RWPE2 (cell line): Measurements from ENCODE around the gene REELD1.

Experiments used
- ATAC-seq: fragments of 200-7000 bp; cut with Tn5 transposase; 3 replicates; pipeline ENCODE4 v1.9.1; 2021; ENCODE audit warnings: low read depth
- DNase-seq: peaks from one replicate; pipeline ENCODE4 v3.0.0-alpha.2; 2020; ENCODE audit warnings: low spot score
- H3K27ac ChIP-seq: fragments of 450-650 bp; 2 replicates; pipeline ENCODE4 v1.5.1; 2017; ENCODE audit warnings: mild to moderate bottlenecking; ENCODE audit not compliant: poor library complexity, severe bottlenecking
- H3K27me3 ChIP-seq: fragments of 250-450 bp; sonication (Bioruptor Pico); 2 replicates; pipeline ENCODE4 v1.5.1; 2021; ENCODE audit warnings: mild to moderate bottlenecking, moderate library complexity; ENCODE audit not compliant: insufficient read depth, poor library complexity, severe bottlenecking
- H3K36me3 ChIP-seq: fragments of 250-450 bp; sonication (Bioruptor Pico); 2 replicates; pipeline ENCODE4 v1.5.1; 2020; ENCODE audit warnings: low read depth, mild to moderate bottlenecking, moderate library complexity
- H3K4me1 ChIP-seq: fragments of 250-450 bp; sonication (Bioruptor Pico); 2 replicates; pipeline ENCODE4 v1.5.1; 2021; ENCODE audit warnings: mild to moderate bottlenecking, moderate library complexity; ENCODE audit not compliant: insufficient read depth, poor library complexity, severe bottlenecking
- H3K4me3 ChIP-seq: fragments of 250-450 bp; sonication (Bioruptor Pico); 2 replicates; pipeline ENCODE4 v1.5.1; 2021; ENCODE audit warnings: mild to moderate bottlenecking, moderate library complexity; ENCODE audit not compliant: severe bottlenecking
- H3K9me3 ChIP-seq: fragments of 250-450 bp; sonication (Bioruptor Pico); 2 replicates; pipeline ENCODE4 v1.5.1; 2021; ENCODE audit warnings: mild to moderate bottlenecking, moderate library complexity; ENCODE audit not compliant: severe bottlenecking
- TF ChIP-seq, protein P1 (sequence below): fragments of 450-650 bp; IDR thresholded peaks from one replicate; pipeline ENCODE4 v1.5.1; 2017; ENCODE audit warnings: mild to moderate bottlenecking, moderate library complexity; ENCODE audit not compliant: poor library complexity, severe bottlenecking

Gene REELD1

DNA sequence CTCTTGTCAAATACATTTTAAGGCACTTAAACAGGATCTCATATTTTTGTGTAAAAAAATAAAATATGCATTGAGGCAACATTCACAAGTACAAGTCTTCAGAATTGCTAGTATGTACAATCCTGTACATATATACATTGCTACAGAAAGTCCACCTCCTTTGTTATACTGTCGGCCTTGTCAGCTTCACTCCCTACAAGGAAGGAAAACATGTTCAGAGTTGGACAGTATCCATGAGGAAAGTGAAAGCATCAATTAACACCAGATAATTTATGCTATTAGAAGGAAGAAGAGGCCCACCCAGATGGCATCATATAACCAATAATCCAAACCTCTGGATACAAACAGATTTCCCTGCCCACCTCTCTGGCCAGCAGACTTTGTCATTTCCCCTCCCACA is 42.0 kb downstream of the REELD1 start:
- DNase-seq (no peak), ATAC-seq (no peak)
- H3K4me3 ChIP-seq: no peak overlapping the region
- H3K4me1 ChIP-seq: no peaks in the 10 kb centered on the region
- no peaks in the 10 kb centered on the region for H3K27me3 ChIP-seq
- H3K36me3 ChIP-seq: no peaks in the 10 kb centered on the region; the same call in 1 of the 2 replicates
- TF ChIP-seq, protein P1, sequence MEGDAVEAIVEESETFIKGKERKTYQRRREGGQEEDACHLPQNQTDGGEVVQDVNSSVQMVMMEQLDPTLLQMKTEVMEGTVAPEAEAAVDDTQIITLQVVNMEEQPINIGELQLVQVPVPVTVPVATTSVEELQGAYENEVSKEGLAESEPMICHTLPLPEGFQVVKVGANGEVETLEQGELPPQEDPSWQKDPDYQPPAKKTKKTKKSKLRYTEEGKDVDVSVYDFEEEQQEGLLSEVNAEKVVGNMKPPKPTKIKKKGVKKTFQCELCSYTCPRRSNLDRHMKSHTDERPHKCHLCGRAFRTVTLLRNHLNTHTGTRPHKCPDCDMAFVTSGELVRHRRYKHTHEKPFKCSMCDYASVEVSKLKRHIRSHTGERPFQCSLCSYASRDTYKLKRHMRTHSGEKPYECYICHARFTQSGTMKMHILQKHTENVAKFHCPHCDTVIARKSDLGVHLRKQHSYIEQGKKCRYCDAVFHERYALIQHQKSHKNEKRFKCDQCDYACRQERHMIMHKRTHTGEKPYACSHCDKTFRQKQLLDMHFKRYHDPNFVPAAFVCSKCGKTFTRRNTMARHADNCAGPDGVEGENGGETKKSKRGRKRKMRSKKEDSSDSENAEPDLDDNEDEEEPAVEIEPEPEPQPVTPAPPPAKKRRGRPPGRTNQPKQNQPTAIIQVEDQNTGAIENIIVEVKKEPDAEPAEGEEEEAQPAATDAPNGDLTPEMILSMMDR: no peak
- no peaks in the 10 kb centered on the region for H3K9me3 ChIP-seq
- H3K27ac ChIP-seq: no peak overlapping the region

DNA sequence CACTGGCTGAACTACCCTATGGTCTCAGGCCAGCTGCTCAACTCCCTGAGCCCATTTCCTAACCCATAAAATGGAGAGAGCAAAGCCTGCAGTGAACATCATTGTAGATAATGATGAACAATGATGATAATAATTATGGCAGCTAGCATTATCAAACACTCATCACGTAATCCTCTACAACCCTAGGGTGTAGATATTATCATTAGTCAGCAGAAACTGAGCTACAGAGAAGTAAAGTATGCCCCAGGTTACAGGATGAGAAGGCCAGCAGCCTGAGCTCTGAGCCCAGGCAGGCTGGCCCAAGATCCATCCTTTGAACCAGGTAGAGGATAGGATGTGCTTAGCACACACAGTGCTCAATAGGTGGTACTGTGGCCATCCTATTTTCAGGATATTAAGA is 43.2 kb downstream of the REELD1 start:
- no peaks in the 10 kb centered on the region for H3K27me3 ChIP-seq
- TF ChIP-seq, protein P1: no peak
- H3K9me3 ChIP-seq: no peaks in the 10 kb centered on the region
- ATAC-seq (no peak), DNase-seq (no peak)
- H3K4me1 ChIP-seq: no peaks in the 10 kb centered on the region
- no peak overlapping the region for H3K4me3 ChIP-seq
- no peak overlapping the region for H3K27ac ChIP-seq
- no peaks in the 10 kb centered on the region; the same call in 1 of the 2 replicates for H3K36me3 ChIP-seq

DNA sequence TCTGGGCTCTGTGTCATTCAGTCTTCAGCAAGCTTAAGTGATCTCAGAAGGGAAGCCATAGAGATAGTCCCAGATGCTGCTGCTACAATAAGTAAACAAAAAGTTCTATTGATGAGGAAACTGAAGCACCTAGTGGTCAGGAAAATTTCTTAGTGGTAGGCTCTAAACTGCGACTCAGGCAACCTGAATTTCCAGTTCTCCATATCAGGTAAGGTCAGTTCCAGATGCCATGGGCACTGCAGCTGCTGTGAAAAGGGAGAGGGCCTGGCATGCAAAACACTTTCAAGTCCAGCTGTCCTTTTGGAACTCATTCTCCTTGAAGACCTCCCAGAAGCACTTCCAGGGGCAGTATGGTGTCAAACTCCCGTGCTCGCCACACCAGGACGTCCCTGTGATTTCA is 46.2 kb downstream of the REELD1 start:
- no peaks in the 10 kb centered on the region for H3K9me3 ChIP-seq
- H3K4me1 ChIP-seq: no peaks in the 10 kb centered on the region
- ATAC-seq (no peak), DNase-seq (no peak)
- no peaks in the 10 kb centered on the region; the same call in 1 of the 2 replicates for H3K36me3 ChIP-seq
- no peak overlapping the region for H3K4me3 ChIP-seq
- TF ChIP-seq, protein P1: no peak
- no peaks in the 10 kb centered on the region for H3K27me3 ChIP-seq
- no peak overlapping the region for H3K27ac ChIP-seq

DNA sequence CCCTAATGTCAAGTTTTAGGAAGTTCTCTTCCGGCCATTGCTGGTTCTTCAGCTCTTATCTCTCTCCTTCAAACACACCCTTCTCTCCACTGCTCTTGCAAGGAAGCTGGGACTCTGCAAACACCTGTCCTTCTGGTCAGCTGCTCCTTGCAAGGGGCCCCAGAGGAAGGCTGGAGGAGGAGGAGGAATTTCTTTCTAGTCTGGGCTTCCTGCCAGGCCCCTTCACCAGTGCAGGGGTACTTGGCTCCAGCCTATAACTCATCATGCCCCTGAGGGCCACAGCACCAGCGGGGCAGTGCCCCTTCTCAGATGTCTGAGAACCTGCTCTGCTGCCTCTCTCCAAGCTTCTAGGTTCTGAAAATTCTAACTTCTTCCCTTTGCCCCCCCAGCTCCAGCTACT is 46.7 kb downstream of the REELD1 start:
- H3K9me3 ChIP-seq: no peaks in the 10 kb centered on the region
- H3K4me3 ChIP-seq: no peak overlapping the region
- ATAC-seq (no peak), DNase-seq (no peak)
- no peaks in the 10 kb centered on the region for H3K27me3 ChIP-seq
- H3K27ac ChIP-seq: no peak overlapping the region
- no peaks in the 10 kb centered on the region for H3K4me1 ChIP-seq
- TF ChIP-seq, protein P1: no peak
- no peaks in the 10 kb centered on the region for H3K36me3 ChIP-seq

DNA sequence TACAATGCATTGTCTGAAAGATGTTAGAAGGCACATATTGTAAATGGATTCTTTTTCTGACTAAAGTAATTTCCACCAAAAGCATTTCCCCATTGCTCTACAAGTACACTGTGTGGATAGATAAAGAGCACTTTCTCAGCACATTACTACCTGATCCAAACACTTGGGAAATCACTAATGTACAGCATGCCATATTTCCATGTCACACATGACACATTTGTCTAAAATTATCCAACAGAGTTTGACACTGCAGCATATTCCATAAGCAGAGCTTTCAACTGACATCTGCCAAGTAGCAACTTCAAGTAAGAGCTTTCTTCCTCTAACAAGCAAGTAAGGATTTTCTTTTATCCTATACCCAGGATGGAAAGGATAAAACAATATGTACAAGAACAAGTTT is 49.5 kb downstream of the REELD1 start:
- H3K4me1 ChIP-seq: no peaks in the 10 kb centered on the region
- ATAC-seq (no peak), DNase-seq (no peak)
- TF ChIP-seq, protein P1: no peak
- no peaks in the 10 kb centered on the region for H3K27me3 ChIP-seq
- H3K27ac ChIP-seq: no peak overlapping the region
- H3K4me3 ChIP-seq: no peak overlapping the region
- H3K36me3 ChIP-seq: no peaks in the 10 kb centered on the region
- H3K9me3 ChIP-seq: no peaks in the 10 kb centered on the region
